IMR-90 (cell line): ENCODE data around the gene KCNK5. TPM values are rescaled to one million over a fixed set of nuclear protein-coding genes. Genes with fewer than 3 reads are reported as not detected.

Experiments used
- ATAC-seq: fragments of 200-7000 bp; cut with Tn5 transposase; 2 replicates; pipeline ENCODE4 v1.9.1; 2020; ENCODE audit warnings: low read depth, mild to moderate bottlenecking, moderate library complexity
- BruUV-seq: library from RNA; stranded (reverse); fragments of 400-500 nt; replicated peaks from 2 replicates; lab custom pipeline; 2021; lab: Mats Ljungman, UMichigan
- CTCF ChIA-PET: fragments of 300-600 bp; formaldehyde crosslinking; extraction: SDS; loops from one replicate; lab custom pipeline; 2021; ENCODE audit warnings: antibody characterized with exemption; lab: Yijun Ruan, JAX
- POLR2A ChIA-PET: fragments of 300-600 bp; sonication (Branson Sonifier 250); formaldehyde crosslinking; loops from one replicate; lab custom pipeline; 2022; ENCODE audit warnings: antibody characterized with exemption; ENCODE audit not compliant: unreplicated experiment; lab: Charles Lee
- DNase-seq: peaks from one replicate; pipeline ENCODE4 v3.0.0; 2013
- H2AFZ ChIP-seq: replicated peaks from 2 replicates; pipeline ENCODE3; 2013; ENCODE audit warnings: low read length, mild to moderate bottlenecking; ENCODE audit not compliant: poor library complexity
- H2AK5ac ChIP-seq: 2 replicates; pipeline ENCODE4 v1.6.1; 2013; ENCODE audit warnings: low read depth, low read length, inconsistent platforms
- H2AK9ac ChIP-seq: replicated peaks from 2 replicates; pipeline ENCODE3; 2013; ENCODE audit warnings: mild to moderate bottlenecking, low read depth, low read length, moderate library complexity; ENCODE audit not compliant: poor library complexity
- H2BK120ac ChIP-seq: 2 replicates; pipeline ENCODE4 v1.6.1; 2013; ENCODE audit warnings: low read depth, low read length, inconsistent platforms
- H2BK15ac ChIP-seq: 3 replicates; pipeline ENCODE4 v1.6.1; 2013; ENCODE audit warnings: low read depth, low read length, inconsistent platforms
- H2BK20ac ChIP-seq: 2 replicates; pipeline ENCODE4 v1.6.1; 2013; ENCODE audit warnings: low read depth, mild to moderate bottlenecking, inconsistent platforms, low read length, moderate library complexity
- H2BK5ac ChIP-seq: 2 replicates; pipeline ENCODE4 v1.6.1; 2013; ENCODE audit warnings: mild to moderate bottlenecking, low read depth, low read length, inconsistent platforms; ENCODE audit not compliant: poor library complexity, severe bottlenecking
- H3K14ac ChIP-seq: replicated peaks from 2 replicates; pipeline ENCODE4 v1.6.1; 2013; ENCODE audit warnings: low read depth, low read length, inconsistent platforms
- H3K18ac ChIP-seq: 2 replicates; pipeline ENCODE4 v1.6.1; 2013; ENCODE audit warnings: low read depth, low read length, control low read depth
- H3K23ac ChIP-seq: 2 replicates; pipeline ENCODE4 v1.6.1; 2013; ENCODE audit warnings: low read depth, low read length, inconsistent platforms
- H3K27ac ChIP-seq: 2 replicates; pipeline ENCODE4 v1.5.1; 2013; ENCODE audit warnings: mild to moderate bottlenecking, control low read depth, low read length; ENCODE audit not compliant: insufficient read depth
- H3K27me3 ChIP-seq: 2 replicates; pipeline ENCODE4 v1.6.1; 2013; ENCODE audit warnings: low read length; ENCODE audit not compliant: control insufficient read depth, insufficient read depth
- H3K36me3 ChIP-seq: 2 replicates; pipeline ENCODE4 v1.6.1; 2013; ENCODE audit warnings: low read length, mixed read lengths; ENCODE audit not compliant: control insufficient read depth, insufficient read depth
- H3K4ac ChIP-seq: 2 replicates; pipeline ENCODE4 v1.6.1; 2013; ENCODE audit warnings: low read depth, low read length, inconsistent platforms
- H3K4me1 ChIP-seq: 2 replicates; pipeline ENCODE4 v1.6.1; 2013; ENCODE audit warnings: low read length, mixed read lengths; ENCODE audit not compliant: control insufficient read depth, insufficient read depth
- H3K4me2 ChIP-seq: 2 replicates; pipeline ENCODE4 v1.6.1; 2013; ENCODE audit warnings: low read depth, mild to moderate bottlenecking, control low read depth, low read length, moderate library complexity
- H3K4me3 ChIP-seq: 2 replicates; pipeline ENCODE4 v1.5.1; 2013; ENCODE audit warnings: low read depth, mild to moderate bottlenecking, control low read depth, low read length, moderate library complexity; ENCODE audit not compliant: insufficient read depth
- H3K56ac ChIP-seq: 2 replicates; pipeline ENCODE4 v1.6.1; 2013; ENCODE audit warnings: low read length, inconsistent platforms; ENCODE audit not compliant: insufficient read depth; ENCODE audit errors: extremely low read depth
- H3K79me1 ChIP-seq, 2 experiments: 2 replicates each; pipeline ENCODE4 v1.6.1; 2013; ENCODE audit warnings: low read length in 2 of 2, inconsistent platforms in 1 of 2, low read depth in 1 of 2
- H3K9ac ChIP-seq: 2 replicates; pipeline ENCODE4 v1.6.1; 2013; ENCODE audit warnings: low read depth, low read length, control low read depth
- H3K9me1 ChIP-seq: 2 replicates; pipeline ENCODE4 v1.6.1; 2013; ENCODE audit warnings: low read length, inconsistent platforms; ENCODE audit not compliant: insufficient read depth
- H3K9me3 ChIP-seq: 2 replicates; pipeline ENCODE4 v1.6.1; 2013; ENCODE audit warnings: low read length; ENCODE audit not compliant: control insufficient read depth, insufficient read depth
- H4K20me1 ChIP-seq: 2 replicates; pipeline ENCODE4 v1.6.1; 2013; ENCODE audit warnings: low read length, inconsistent platforms; ENCODE audit not compliant: insufficient read depth
- H4K5ac ChIP-seq: 2 replicates; pipeline ENCODE4 v1.6.1; 2013; ENCODE audit warnings: mild to moderate bottlenecking, low read depth, low read length, control low read depth
- H4K8ac ChIP-seq, 2 experiments: 2 replicates each; pipeline ENCODE4 v1.6.1; 2013; ENCODE audit warnings: low read depth in 2 of 2, low read length in 2 of 2, control low read depth in 1 of 2, inconsistent platforms in 1 of 2
- H4K91ac ChIP-seq: 2 replicates; pipeline ENCODE4 v1.6.1; 2013; ENCODE audit warnings: low read depth, low read length, inconsistent platforms; ENCODE audit not compliant: insufficient read depth
- BHLHE40 ChIP-seq: fragments of 150-350 bp; IDR thresholded peaks from 2 replicates; pipeline ENCODE4 v1.6.1; 2016; ENCODE audit warnings: mild to moderate bottlenecking, low read depth, low read length
- CHD1 ChIP-seq: IDR thresholded peaks from 2 replicates; pipeline ENCODE4 v1.6.1; 2012; ENCODE audit warnings: low read depth, low read length, improper control_type of control experiment
- FOS ChIP-seq: fragments of 150-350 bp; IDR thresholded peaks from 2 replicates; pipeline ENCODE4 v1.6.1; 2016; ENCODE audit warnings: low read depth, low read length
- MAFK ChIP-seq: IDR thresholded peaks from 2 replicates; pipeline ENCODE4 v1.6.1; 2012; ENCODE audit warnings: low read depth, low read length, improper control_type of control experiment
- MAZ ChIP-seq: IDR thresholded peaks from 2 replicates; pipeline ENCODE4 v1.6.1; 2012; ENCODE audit warnings: low read depth, mild to moderate bottlenecking, low read length, improper control_type of control experiment, moderate library complexity, borderline replicate concordance
- MXI1 ChIP-seq: IDR thresholded peaks from 2 replicates; pipeline ENCODE4 v1.6.1; 2012; ENCODE audit warnings: low read depth, mild to moderate bottlenecking, low read length, moderate library complexity, borderline replicate concordance
- NFE2L2 ChIP-seq: fragments of 150-350 bp; IDR thresholded peaks from 2 replicates; pipeline ENCODE4 v1.6.1; 2016; ENCODE audit warnings: low read depth, mild to moderate bottlenecking, low read length
- POLR2A ChIP-seq: IDR thresholded peaks from 2 replicates; pipeline ENCODE4 v1.6.1; 2012; ENCODE audit warnings: mild to moderate bottlenecking, low read depth, low read length
- RAD21 ChIP-seq: IDR thresholded peaks from 2 replicates; pipeline ENCODE4 v1.6.1; 2012; ENCODE audit warnings: low read length, improper control_type of control experiment
- WGBS, 2 experiments: methylation state at CpG; one replicate each; pipeline versions ENCODE4 v1.1.5 to v1.1.7; 2013; ENCODE audit warnings: missing lambda C conversion rate in 2 of 2; ENCODE audit not compliant: insufficient read length in 1 of 2; ENCODE audit errors: extremely low coverage in 2 of 2; 5-methylcytosine and 5-hydroxymethylcytosine counted together
- dilution Hi-C: fragments of 300-500 bp; cut with HindIII; formaldehyde crosslinking; loops from one replicate; pipeline ENCODE4 v1.14.3; 2018; ENCODE audit warnings: low sequenced_read_pairs; ENCODE audit not compliant: unreplicated experiment
- in situ Hi-C: fragments of 300-500 bp; cut with MboI; formaldehyde crosslinking; loops from 3 replicates; pipeline ENCODE4 v1.14.3; 2019; ENCODE audit warnings: low sequenced_read_pairs, inconsistent platforms, mixed read lengths
- intact Hi-C: fragments of 100-400 bp; cut with micrococcal nuclease; formaldehyde crosslinking; loops from 2 replicates; pipeline ENCODE4 v1.10.0; 2022
- polyA plus RNA-seq, 3 experiments: library from polyadenylated mRNA; depleted of rRNA; stranded (reverse); fragments of >200 nt; gene quantifications; 2 replicates each; pipeline ENCODE4 v1.2.3, GENCODE V29; 2012; ENCODE audit warnings: low replicate concordance in 1 of 3
- total RNA-seq: library from RNA; depleted of rRNA; stranded (reverse); fragments of >200 nt; gene quantifications from 2 replicates; pipeline ENCODE4 v1.2.3, GENCODE V29; 2012
- TF ChIP-seq, protein P1 (sequence below): fragments of 150-350 bp; IDR thresholded peaks from 2 replicates; pipeline ENCODE4 v1.6.1; 2016; ENCODE audit warnings: low read depth, mild to moderate bottlenecking, low read length, moderate library complexity, borderline replicate concordance
- TF ChIP-seq, protein P2 (sequence below): fragments of 150-350 bp; IDR thresholded peaks from 2 replicates; pipeline ENCODE4 v1.6.1; 2017; ENCODE audit warnings: mild to moderate bottlenecking, antibody characterized with exemption, low read length, low read depth

Gene KCNK5
- total and polyA plus RNA-seq, 2 of the 4 experiments (the other 2 are of a cell fraction), result not detected

DNA sequence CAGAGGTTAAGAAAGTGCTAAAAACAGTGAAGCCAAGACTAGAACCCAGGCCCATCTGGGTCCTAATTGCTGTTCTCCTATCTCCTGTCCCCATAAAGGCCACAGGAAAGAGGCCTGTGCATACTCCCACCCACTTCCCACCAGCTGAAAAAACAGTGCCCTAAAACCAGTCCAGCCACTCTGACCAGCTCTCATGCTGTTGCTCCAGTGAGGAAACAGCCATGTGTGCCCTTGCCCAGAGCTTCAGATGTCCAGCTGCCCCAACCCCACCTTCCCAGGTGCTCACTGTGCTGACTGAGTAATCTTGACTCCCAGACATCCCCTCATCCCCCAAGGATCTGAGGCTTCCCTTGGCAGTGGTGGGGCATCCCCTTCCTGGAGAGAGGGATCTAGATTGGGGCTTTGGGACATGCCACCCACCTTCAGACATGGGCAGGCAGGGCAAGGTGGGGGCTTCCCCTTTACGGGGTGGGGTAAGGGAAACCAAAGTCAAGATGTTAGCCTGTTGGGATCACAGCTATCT is 28.7 kb downstream of the KCNK5 start:
- DNase-seq (no peak), ATAC-seq (no peak)
- H3K4ac ChIP-seq, result no peak overlapping the region
- no peak overlapping the region for H2BK15ac ChIP-seq
- no peak overlapping the region for H3K9ac ChIP-seq
- no peak overlapping the region for H3K14ac ChIP-seq
- ChIA-PET CTCF (no interaction called here), POLR2A (no interaction called here)
- no peaks in the 10 kb centered on the region for H3K36me3 ChIP-seq
- H2AK9ac ChIP-seq, result no peak overlapping the region
- in situ Hi-C loops (no loop called here), dilution Hi-C loops (no loop called here), intact Hi-C loops (no loop called here)
- WGBS, 2 experiments, result no CpG with 5 or more reads among the region's 1 CpG
- no peaks in the 10 kb centered on the region for H3K79me1 ChIP-seq
- no peak overlapping the region for H3K4me3 ChIP-seq
- H4K20me1 ChIP-seq, result no peaks in the 10 kb centered on the region
- BruUV-seq, result no TSS peak
- TF ChIP-seq NFE2L2 (no peak), MAFK (no peak), FOS (no peak), POLR2A (no peak), CHD1 (no peak), MXI1 (no peak), RAD21 (no peak), BHLHE40 (no peak), MAZ (no peak)
- TF ChIP-seq, protein P1, sequence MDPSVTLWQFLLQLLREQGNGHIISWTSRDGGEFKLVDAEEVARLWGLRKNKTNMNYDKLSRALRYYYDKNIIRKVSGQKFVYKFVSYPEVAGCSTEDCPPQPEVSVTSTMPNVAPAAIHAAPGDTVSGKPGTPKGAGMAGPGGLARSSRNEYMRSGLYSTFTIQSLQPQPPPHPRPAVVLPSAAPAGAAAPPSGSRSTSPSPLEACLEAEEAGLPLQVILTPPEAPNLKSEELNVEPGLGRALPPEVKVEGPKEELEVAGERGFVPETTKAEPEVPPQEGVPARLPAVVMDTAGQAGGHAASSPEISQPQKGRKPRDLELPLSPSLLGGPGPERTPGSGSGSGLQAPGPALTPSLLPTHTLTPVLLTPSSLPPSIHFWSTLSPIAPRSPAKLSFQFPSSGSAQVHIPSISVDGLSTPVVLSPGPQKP, result no peak
- TF ChIP-seq, protein P2, sequence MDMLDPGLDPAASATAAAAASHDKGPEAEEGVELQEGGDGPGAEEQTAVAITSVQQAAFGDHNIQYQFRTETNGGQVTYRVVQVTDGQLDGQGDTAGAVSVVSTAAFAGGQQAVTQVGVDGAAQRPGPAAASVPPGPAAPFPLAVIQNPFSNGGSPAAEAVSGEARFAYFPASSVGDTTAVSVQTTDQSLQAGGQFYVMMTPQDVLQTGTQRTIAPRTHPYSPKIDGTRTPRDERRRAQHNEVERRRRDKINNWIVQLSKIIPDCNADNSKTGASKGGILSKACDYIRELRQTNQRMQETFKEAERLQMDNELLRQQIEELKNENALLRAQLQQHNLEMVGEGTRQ, result no peak
- H4K5ac ChIP-seq, result no peak overlapping the region
- H3K27me3 ChIP-seq, result no peaks in the 10 kb centered on the region
- H3K9me3 ChIP-seq, result no peaks in the 10 kb centered on the region
- H2AFZ ChIP-seq, result no peak overlapping the region
- no peak overlapping the region for H2BK20ac ChIP-seq
- H4K8ac ChIP-seq, result no peak overlapping the region
- H3K18ac ChIP-seq, result no peak overlapping the region
- no peak overlapping the region for H3K4me2 ChIP-seq
- no peak overlapping the region for H4K91ac ChIP-seq
- no peaks in the 10 kb centered on the region for H3K4me1 ChIP-seq
- no peak overlapping the region for H2BK5ac ChIP-seq
- H3K27ac ChIP-seq, result no peak overlapping the region
- H3K56ac ChIP-seq, result no peak overlapping the region
- H3K9me1 ChIP-seq, result no peaks in the 10 kb centered on the region
- no peak overlapping the region for H2BK120ac ChIP-seq
- H2AK5ac ChIP-seq, result no peak overlapping the region
- no peak overlapping the region for H3K23ac ChIP-seq
